ENCODE results near the gene IL36G.

The IL36G gene

DNA sequence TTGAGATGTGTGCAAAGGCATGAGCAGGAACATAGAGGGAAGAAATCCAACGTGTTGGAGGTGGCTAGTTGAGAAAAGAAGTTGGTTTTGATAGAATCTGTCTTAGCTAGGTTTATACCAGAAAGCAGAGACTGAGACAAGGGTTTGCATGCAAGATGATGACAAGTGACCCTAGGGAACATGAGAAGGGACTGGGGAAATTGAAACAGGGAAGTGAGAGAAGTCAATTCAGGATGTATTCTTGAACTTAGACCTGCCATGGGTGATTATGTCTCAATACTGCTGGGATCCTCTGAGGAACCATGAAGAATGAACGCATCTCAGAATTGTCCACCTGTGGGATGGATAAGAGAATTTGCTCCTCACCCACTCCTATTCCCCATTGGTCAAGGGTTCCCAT is 47.9 kb downstream of the IL36G start:
- DNase-seq = no peak

DNA sequence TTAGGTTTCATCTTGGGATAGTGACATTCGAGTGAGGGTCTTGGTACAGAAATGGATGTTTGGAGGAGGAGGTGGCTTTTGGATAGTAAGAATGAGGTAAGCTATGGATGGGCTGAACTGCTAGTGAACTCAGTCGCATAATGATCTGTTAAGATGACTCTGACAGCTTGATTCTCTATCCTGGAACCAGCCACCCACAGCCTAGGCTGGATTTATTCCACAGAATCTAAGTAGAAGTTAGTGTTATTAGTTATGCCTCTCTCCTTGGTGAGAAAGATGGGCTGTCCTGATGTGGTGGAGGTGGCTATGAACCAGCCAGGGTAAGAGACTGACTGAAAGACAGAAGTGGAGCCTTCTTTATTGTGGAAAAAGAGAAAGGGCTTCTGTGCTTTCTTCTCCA is 49.9 kb downstream of the IL36G start:
- DNase-seq = no peak

DNA sequence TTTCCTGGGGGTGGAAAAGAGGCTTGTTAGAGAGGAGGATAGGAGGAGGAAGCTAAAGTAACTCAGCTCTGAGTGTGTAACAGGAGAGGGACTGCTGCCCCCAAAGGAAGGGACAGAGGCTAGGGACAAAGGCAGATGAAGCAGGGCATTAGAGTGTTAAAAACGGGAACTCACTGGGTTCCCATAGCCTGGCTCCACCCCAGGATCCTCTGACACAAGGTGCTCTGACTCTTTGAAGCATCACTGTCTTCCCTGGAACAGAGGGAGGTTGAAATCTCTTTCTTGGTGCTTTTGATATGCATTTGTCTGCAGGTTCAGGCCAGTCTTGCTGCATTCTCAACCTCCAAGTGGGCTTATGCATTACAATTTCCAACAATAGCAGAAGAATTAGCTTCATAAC is 50.3 kb downstream of the IL36G start:
- DNase-seq = no peak

DNA sequence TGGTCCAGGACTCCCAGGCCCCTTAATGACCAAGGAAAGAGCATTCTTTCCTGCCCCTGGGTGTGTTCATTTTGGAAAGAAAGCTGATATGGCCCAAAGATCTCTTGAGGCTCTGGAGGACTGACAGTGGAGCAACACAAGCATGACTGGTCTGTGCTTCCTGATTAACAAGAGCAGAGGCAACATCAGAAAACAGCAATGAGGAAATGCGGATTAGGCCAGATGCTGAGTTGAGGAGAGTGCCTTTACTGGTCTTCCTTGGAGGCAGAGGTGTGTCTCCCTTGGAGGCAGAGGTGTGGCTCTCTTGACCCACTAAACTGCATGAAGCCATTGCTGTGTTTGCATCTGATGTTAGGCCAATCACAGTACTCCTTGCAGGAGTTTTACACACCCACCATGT is 54.9 kb downstream of the IL36G start:
- no peak for DNase-seq

DNA sequence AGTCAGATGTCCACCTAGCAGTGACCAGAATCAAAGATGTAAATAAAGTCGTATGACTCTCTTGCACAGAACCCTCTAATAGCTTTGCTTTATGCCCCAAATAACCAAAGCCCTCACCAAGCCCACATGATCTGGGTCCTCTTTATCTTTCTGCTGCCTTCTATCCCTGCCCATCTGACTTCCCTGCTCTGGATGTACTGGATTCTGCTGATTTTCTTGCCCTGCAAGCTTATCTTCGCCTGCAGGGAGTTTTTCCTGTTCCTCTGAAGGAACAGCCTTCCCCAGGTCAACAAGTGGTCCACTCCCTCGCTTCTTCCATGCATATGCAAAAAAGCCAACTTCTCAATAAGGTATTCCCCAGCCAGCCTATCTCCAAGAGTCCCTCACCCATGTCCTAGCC is 56.2 kb downstream of the IL36G start:
- no peak for DNase-seq

All from RPMI8226 (cell line).